ENCODE data around the gene SLC49A3. TPM values are rescaled to one million over a fixed set of nuclear protein-coding genes. Genes with fewer than 3 reads are reported as not detected.

The SLC49A3 gene
- total RNA-seq, 1 experiment from 2014 or later, result not detected

- Histone ChIP-seq H3K79me2 (ENCODE audit: low read length) (peaks cover 17% of the 10 kb centered on the region), H3K27me3 (ENCODE audit: low read length) (no peaks in the 10 kb centered on the region), H3K9me3 (ENCODE audit: low read length) (no peaks in the 10 kb centered on the region), H3K9me2 (replicated peaks; ENCODE audit: low read length) (no peaks in the 10 kb centered on the region), H3F3A (ENCODE audit: low read length, unreplicated experiment) (no peaks in the 10 kb centered on the region), H2AFZ (ENCODE audit: low read length) (no peak overlapping the region), H3K36me3 (ENCODE audit: low read depth, low read length) (no peaks in the 10 kb centered on the region; the same call in 1 of the 2 replicates), H3K4me1 (ENCODE audit: insufficient read depth, low read length) (no peaks in the 10 kb centered on the region), H3K4me2 (ENCODE audit: low read length) (no peak overlapping the region), H3K27ac (ENCODE audit: low read length) (no peak overlapping the region), H3K4me3 (ENCODE audit: low read length) (no peak overlapping the region), H4K20me1 (ENCODE audit: low read length) (no peaks in the 10 kb centered on the region), H3K9ac (ENCODE audit: low read length) (no peak overlapping the region)
- ATAC-seq (no peak), DNase-seq (no peak)
- intact Hi-C loops (cut with micrococcal nuclease), result no loop called here
- CTCF ChIA-PET, result interaction anchor here (0.6 kb wide), 1 partner anchor 15 kb away, joined by 3 read pairs; no protein-coding TSS in a partner anchor
- POLR2A ChIA-PET (ENCODE audit: unreplicated experiment), result no interaction called here
- TF ChIP-seq EZH2 (IDR thresholded peaks at IDR 0.05; ENCODE audit: low read length, unreplicated experiment), result no peak
- TF ChIP-seq EZH2phosphoT487 (IDR thresholded peaks at IDR 0.05; ENCODE audit: borderline replicate concordance, low read length), result no peak
- TF ChIP-seq, protein P1, sequence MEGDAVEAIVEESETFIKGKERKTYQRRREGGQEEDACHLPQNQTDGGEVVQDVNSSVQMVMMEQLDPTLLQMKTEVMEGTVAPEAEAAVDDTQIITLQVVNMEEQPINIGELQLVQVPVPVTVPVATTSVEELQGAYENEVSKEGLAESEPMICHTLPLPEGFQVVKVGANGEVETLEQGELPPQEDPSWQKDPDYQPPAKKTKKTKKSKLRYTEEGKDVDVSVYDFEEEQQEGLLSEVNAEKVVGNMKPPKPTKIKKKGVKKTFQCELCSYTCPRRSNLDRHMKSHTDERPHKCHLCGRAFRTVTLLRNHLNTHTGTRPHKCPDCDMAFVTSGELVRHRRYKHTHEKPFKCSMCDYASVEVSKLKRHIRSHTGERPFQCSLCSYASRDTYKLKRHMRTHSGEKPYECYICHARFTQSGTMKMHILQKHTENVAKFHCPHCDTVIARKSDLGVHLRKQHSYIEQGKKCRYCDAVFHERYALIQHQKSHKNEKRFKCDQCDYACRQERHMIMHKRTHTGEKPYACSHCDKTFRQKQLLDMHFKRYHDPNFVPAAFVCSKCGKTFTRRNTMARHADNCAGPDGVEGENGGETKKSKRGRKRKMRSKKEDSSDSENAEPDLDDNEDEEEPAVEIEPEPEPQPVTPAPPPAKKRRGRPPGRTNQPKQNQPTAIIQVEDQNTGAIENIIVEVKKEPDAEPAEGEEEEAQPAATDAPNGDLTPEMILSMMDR (conservative IDR thresholded peaks at IDR 0.05; ENCODE audit: low read depth, low read length), result no peak
- no TSS peak for BruUV-seq (replicated peaks)
Measured at GRCh38 chr4:726838-727237, 37.9 kb upstream of the SLC49A3 start.

GRCh38 chr4:726235-726787 is 37.4 kb upstream of the SLC49A3 start:
- no TSS peak for BruUV-seq (replicated peaks)
- intact Hi-C loops (cut with micrococcal nuclease), result no loop called here
- ATAC-seq, result no peak

More at GRCh38 chr4:726235-726787, 37.4 kb upstream of the SLC49A3 start:
- H3K9ac ChIP-seq (ENCODE audit: low read length), result no peak overlapping the region
- H3K4me3 ChIP-seq (ENCODE audit: low read length), result no peak overlapping the region
- H3K27ac ChIP-seq (ENCODE audit: low read length), result no peak overlapping the region
- H3K4me2 ChIP-seq (ENCODE audit: low read length), result no peak overlapping the region
- POLR2A ChIA-PET (ENCODE audit: unreplicated experiment), result no interaction called here
- H3K27me3 ChIP-seq (ENCODE audit: low read length), result no peaks in the 10 kb centered on the region
- no peaks in the 10 kb centered on the region for H3K9me2 ChIP-seq (replicated peaks; ENCODE audit: low read length)
- H3K4me1 ChIP-seq (ENCODE audit: insufficient read depth, low read length), result no peaks in the 10 kb centered on the region
- peaks cover 20% of the 10 kb centered on the region for H3K79me2 ChIP-seq (ENCODE audit: low read length)
- no peaks in the 10 kb centered on the region for H3F3A ChIP-seq (ENCODE audit: low read length, unreplicated experiment)
- TF ChIP-seq EZH2 (IDR thresholded peaks at IDR 0.05; ENCODE audit: low read length, unreplicated experiment) (no peak), EZH2phosphoT487 (IDR thresholded peaks at IDR 0.05; ENCODE audit: borderline replicate concordance, low read length) (no peak)
- TF ChIP-seq, protein P1 (conservative IDR thresholded peaks at IDR 0.05; ENCODE audit: low read depth, low read length), result no peak
- no peaks in the 10 kb centered on the region for H4K20me1 ChIP-seq (ENCODE audit: low read length)
- no peaks in the 10 kb centered on the region; the same call in 1 of the 2 replicates for H3K36me3 ChIP-seq (ENCODE audit: low read depth, low read length)
- no peak overlapping the region for H2AFZ ChIP-seq (ENCODE audit: low read length)
- no peak for DNase-seq
- CTCF ChIA-PET, result interaction anchor here (0.6 kb wide), 1 partner anchor 15 kb away, joined by 3 read pairs; no protein-coding TSS in a partner anchor
- no peaks in the 10 kb centered on the region for H3K9me3 ChIP-seq (ENCODE audit: low read length)
